Smooth muscle cell (in vitro differentiated cells): ENCODE measurements around the gene SLC35G2. TPM values are rescaled to one million over a fixed set of nuclear protein-coding genes. Genes with fewer than 3 reads are reported as not detected.

ENCODE experiments used
- DNase-seq: peaks from one replicate; lab custom pipeline; 2025; ENCODE audit not compliant: unreplicated experiment; lab: John Stamatoyannopoulos, UW
- H2AFZ ChIP-seq: fragments of 200-600 bp; sonication (generic); 2 replicates; pipeline ENCODE4 v1.6.0; 2016; ENCODE audit warnings: antibody characterized with exemption, low read depth, mild to moderate bottlenecking
- H3F3A ChIP-seq: fragments of 200-600 bp; sonication (generic); 2 replicates; pipeline ENCODE4 v1.6.0; 2017; ENCODE audit warnings: antibody characterized with exemption, low read depth
- H3K27ac ChIP-seq: fragments of 200-600 bp; sonication (generic); 2 replicates; pipeline ENCODE4 v1.5.1; 2016; ENCODE audit warnings: low read depth, mild to moderate bottlenecking
- H3K27me3 ChIP-seq: fragments of 200-600 bp; sonication (generic); 2 replicates; pipeline ENCODE4 v1.6.1; 2016; ENCODE audit warnings: low read depth, mild to moderate bottlenecking
- H3K36me3 ChIP-seq: fragments of 200-600 bp; sonication (generic); 2 replicates; pipeline ENCODE4 v1.5.1; 2016; ENCODE audit warnings: low read depth
- H3K4me1 ChIP-seq: fragments of 200-600 bp; sonication (generic); 2 replicates; pipeline ENCODE4 v1.5.1; 2016; ENCODE audit warnings: low read depth
- H3K4me2 ChIP-seq: fragments of 200-600 bp; sonication (generic); 2 replicates; pipeline ENCODE4 v1.6.0; 2016; ENCODE audit warnings: mild to moderate bottlenecking
- H3K4me3 ChIP-seq: fragments of 200-600 bp; sonication (generic); 2 replicates; pipeline ENCODE4 v1.5.1; 2016; ENCODE audit warnings: mild to moderate bottlenecking
- H3K79me2 ChIP-seq: fragments of 200-600 bp; sonication (generic); 2 replicates; pipeline ENCODE4 v1.6.0; 2016; ENCODE audit warnings: low read depth, mild to moderate bottlenecking
- H3K9ac ChIP-seq: fragments of 200-600 bp; sonication (generic); 2 replicates; pipeline ENCODE4 v1.6.0; 2016; ENCODE audit warnings: low read depth
- H3K9me3 ChIP-seq: fragments of 200-600 bp; sonication (generic); replicated peaks from 2 replicates; pipeline ENCODE4 v1.5.1; 2016; ENCODE audit warnings: low read depth
- H4K20me1 ChIP-seq: fragments of 200-600 bp; sonication (generic); 2 replicates; pipeline ENCODE4 v1.6.0; 2016; ENCODE audit warnings: low read depth
- WGBS: methylation state at CpG from one replicate; pipeline ENCODE4 v1.1.7; 2016; ENCODE audit warnings: low lambda C conversion rate; 5-methylcytosine and 5-hydroxymethylcytosine counted together
- polyA plus RNA-seq: library from polyadenylated mRNA; unstranded; fragments of >200 nt; fragmentation: Nextera tagmentation; extraction: Ambion mirVana; gene quantifications from 2 replicates; pipeline ENCODE4 v1.2.1, GENCODE V29; 2016
- total RNA-seq: library from RNA; depleted of rRNA; stranded (reverse); fragments of >200 nt; gene quantifications from 2 replicates; pipeline ENCODE4 v1.2.3, GENCODE V29; 2014
- TF ChIP-seq, protein P1 (sequence below): fragments of 200-600 bp; sonication (generic); IDR thresholded peaks from 2 replicates; pipeline ENCODE4 v1.5.1; 2017; ENCODE audit warnings: borderline replicate concordance, mild to moderate bottlenecking, antibody characterized with exemption; ENCODE audit not compliant: insufficient read depth, poor library complexity, severe bottlenecking

SLC35G2 gene
- total and polyA plus RNA-seq, 2 experiments from 2014 or later = 5.1 to 5.5 TPM

DNA sequence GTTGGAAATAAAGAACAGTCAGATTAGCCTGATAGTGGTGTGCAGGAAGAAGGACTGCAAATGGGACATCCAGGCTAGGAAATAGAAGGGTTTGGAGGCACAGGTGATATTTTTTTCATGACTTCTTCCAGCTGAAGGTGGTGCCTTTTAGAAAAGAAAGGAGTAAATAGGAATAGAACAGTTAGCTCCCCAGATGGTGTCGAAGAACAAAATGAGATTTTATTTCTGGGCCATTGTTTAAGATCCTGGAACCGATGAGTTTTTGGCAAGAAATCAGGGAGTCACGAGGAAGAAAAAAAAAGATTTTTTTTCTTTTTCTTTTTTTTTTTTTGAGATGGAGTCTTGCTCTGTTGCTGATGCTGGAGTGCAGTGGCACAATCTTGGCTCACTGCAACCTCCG, 33.3 kb downstream of the SLC35G2 start:
- Histone ChIP-seq H3K4me1 (no peaks in the 10 kb centered on the region), H3F3A (no peaks in the 10 kb centered on the region), H3K36me3 (no peaks in the 10 kb centered on the region), H3K27me3 (no peaks in the 10 kb centered on the region), H3K4me3 (no peak overlapping the region), H4K20me1 (no peaks in the 10 kb centered on the region), H3K4me2 (no peak overlapping the region), H3K9ac (no peak overlapping the region), H3K9me3 (no peaks in the 10 kb centered on the region), H3K79me2 (peaks cover 13% of the 10 kb centered on the region), H2AFZ (no peak overlapping the region), H3K27ac (no peak overlapping the region)
- WGBS = 97% methylated on average over 4 of the region's 4 CpGs
- DNase-seq = no peak
- TF ChIP-seq, protein P1, sequence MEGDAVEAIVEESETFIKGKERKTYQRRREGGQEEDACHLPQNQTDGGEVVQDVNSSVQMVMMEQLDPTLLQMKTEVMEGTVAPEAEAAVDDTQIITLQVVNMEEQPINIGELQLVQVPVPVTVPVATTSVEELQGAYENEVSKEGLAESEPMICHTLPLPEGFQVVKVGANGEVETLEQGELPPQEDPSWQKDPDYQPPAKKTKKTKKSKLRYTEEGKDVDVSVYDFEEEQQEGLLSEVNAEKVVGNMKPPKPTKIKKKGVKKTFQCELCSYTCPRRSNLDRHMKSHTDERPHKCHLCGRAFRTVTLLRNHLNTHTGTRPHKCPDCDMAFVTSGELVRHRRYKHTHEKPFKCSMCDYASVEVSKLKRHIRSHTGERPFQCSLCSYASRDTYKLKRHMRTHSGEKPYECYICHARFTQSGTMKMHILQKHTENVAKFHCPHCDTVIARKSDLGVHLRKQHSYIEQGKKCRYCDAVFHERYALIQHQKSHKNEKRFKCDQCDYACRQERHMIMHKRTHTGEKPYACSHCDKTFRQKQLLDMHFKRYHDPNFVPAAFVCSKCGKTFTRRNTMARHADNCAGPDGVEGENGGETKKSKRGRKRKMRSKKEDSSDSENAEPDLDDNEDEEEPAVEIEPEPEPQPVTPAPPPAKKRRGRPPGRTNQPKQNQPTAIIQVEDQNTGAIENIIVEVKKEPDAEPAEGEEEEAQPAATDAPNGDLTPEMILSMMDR = no peak

DNA sequence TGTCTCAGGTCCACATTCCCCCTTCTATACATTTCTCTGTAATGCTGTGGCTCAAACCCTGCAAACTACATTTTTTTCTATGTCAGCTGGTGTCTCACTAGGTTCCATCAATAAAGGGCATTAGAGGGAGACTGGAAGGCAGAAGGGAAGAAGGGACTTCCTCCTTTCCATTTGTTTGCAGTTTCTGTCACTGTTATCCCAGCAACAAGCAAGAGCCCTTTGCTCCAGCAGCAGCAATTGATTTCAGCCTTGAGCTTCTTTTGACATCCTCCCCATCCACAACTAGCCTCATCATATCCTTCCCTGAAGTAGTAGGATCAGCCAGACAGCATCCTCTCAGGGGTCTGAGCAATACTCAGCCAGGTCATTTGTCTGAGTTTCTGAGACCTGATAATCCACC, 37.7 kb downstream of the SLC35G2 start:
- peaks cover 29% of the 10 kb centered on the region for H3K79me2 ChIP-seq
- peaks cover 17% of the 10 kb centered on the region for H3K4me1 ChIP-seq

DNA sequence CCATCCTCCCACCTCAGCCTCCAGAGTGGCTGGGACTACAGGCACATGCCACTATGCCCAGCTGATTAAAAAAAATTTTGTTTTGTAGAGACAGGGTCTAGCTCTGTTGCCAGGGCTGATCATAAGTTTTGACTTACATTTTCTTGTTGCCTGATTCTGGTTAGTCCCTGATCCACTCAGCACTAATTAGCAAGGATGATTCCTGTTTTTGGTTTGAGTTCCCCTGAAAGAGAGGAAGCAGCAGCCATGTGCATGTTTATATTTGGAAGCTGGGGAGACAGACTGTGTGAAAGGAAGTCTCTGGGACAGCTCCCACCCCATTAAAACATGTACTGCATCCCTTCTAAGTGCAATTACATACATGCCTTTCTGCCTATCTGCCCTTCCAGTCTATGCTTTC, 39.5 kb downstream of the SLC35G2 start:
- TF ChIP-seq, protein P1 = no peak
- peaks cover 3% of the 10 kb centered on the region for H3F3A ChIP-seq
- H3K27me3 ChIP-seq = no peaks in the 10 kb centered on the region
- H3K79me2 ChIP-seq = peaks cover 39% of the 10 kb centered on the region
- no peak overlapping the region for H3K27ac ChIP-seq
- no peak overlapping the region for H3K4me2 ChIP-seq
- H3K4me1 ChIP-seq = peaks cover 22% of the 10 kb centered on the region
- no peak overlapping the region for H3K9ac ChIP-seq
- no peak for DNase-seq
- no peak overlapping the region for H3K4me3 ChIP-seq
- no peak overlapping the region for H2AFZ ChIP-seq
- H3K36me3 ChIP-seq = no peaks in the 10 kb centered on the region
- H4K20me1 ChIP-seq = no peaks in the 10 kb centered on the region
- no peaks in the 10 kb centered on the region for H3K9me3 ChIP-seq

More for the DNA sequence above, 37.7 kb downstream of the SLC35G2 start:
- H4K20me1 ChIP-seq = no peaks in the 10 kb centered on the region
- TF ChIP-seq, protein P1 = no peak
- no peak overlapping the region for H2AFZ ChIP-seq
- H3K36me3 ChIP-seq = no peaks in the 10 kb centered on the region
- H3K27me3 ChIP-seq = no peaks in the 10 kb centered on the region
- no peak overlapping the region for H3K27ac ChIP-seq
- H3K9ac ChIP-seq = no peak overlapping the region
- H3F3A ChIP-seq = peaks cover 3% of the 10 kb centered on the region
- no peaks in the 10 kb centered on the region for H3K9me3 ChIP-seq
- H3K4me3 ChIP-seq = no peak overlapping the region
- no peak overlapping the region for H3K4me2 ChIP-seq
- DNase-seq = no peak

DNA sequence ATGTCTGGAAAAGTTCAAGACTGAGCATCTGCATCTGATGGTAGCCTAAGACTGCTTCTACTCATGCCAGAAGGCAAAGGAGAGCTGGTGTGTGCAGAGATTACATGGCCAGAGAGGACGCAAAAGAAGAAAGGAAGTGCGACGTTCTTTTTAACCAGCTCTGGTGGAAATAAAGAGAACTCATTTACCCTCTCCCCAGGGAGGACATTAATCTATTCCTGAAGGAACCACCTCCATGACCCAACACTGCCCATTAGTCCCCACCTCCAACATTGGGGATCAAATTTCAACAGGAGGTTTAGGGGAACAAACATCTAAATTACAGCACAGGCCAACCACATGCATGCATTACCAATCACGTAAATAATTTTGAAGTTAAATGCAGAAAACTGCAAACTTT, 41.6 kb downstream of the SLC35G2 start:
- Histone ChIP-seq H4K20me1 (peaks cover 6% of the 10 kb centered on the region), H3K79me2 (peaks cover 51% of the 10 kb centered on the region), H2AFZ (no peak overlapping the region), H3K9ac (no peak overlapping the region), H3K27ac (no peak overlapping the region), H3K36me3 (no peaks in the 10 kb centered on the region), H3K27me3 (no peaks in the 10 kb centered on the region), H3K4me3 (peak overlapping the region; percentile 90), H3K9me3 (no peaks in the 10 kb centered on the region), H3K4me2 (peak overlapping the region; percentile 88), H3K4me1 (peaks cover 27% of the 10 kb centered on the region), H3F3A (peaks cover 3% of the 10 kb centered on the region)
- 19% methylated on average over 4 of the region's 4 CpGs for WGBS
- TF ChIP-seq, protein P1 = no peak
- no peak for DNase-seq
